Natural killer cell (primary cell): ENCODE measurements around the gene TMX4. TPM values are rescaled to one million over a fixed set of nuclear protein-coding genes. Genes with fewer than 3 reads are reported as not detected.

Experiments
- ATAC-seq, 3 donors: fragments of 150-1000 bp in 2 of 3; fragments of 200-7000 bp in 1 of 3; cut with Tn5 transposase; 1 replicate in 1 of 3; 2 replicates in 2 of 3; pipeline ENCODE4 v1.10.0; 2021; ENCODE audit warnings: mild to moderate bottlenecking in 2 of 3, moderate library complexity in 2 of 3
- DNase-seq, 2 donors: peaks; one replicate each; pipeline versions ENCODE4 v3.0.0 to v3.0.0-alpha.2; 2013 to 2021; ENCODE audit warnings: mixed read lengths in 1 of 2
- H3K27ac ChIP-seq: one replicate; pipeline ENCODE4 v1.5.1; 2013; ENCODE audit warnings: mild to moderate bottlenecking, low read length
- H3K27me3 ChIP-seq: one replicate; pipeline ENCODE4 v1.6.1; 2013; ENCODE audit warnings: low read length; ENCODE audit not compliant: control insufficient read depth, insufficient read depth
- H3K36me3 ChIP-seq: one replicate; pipeline ENCODE4 v1.6.1; 2013; ENCODE audit warnings: low read length; ENCODE audit not compliant: control insufficient read depth, insufficient read depth
- H3K4me1 ChIP-seq: one replicate; pipeline ENCODE4 v1.6.1; 2013; ENCODE audit warnings: low read length; ENCODE audit not compliant: control insufficient read depth, insufficient read depth
- H3K4me3 ChIP-seq: one replicate; pipeline ENCODE4 v1.5.1; 2013; ENCODE audit warnings: low read length
- H3K9me3 ChIP-seq: one replicate; pipeline ENCODE4 v1.6.1; 2013; ENCODE audit warnings: low read length; ENCODE audit not compliant: control insufficient read depth, insufficient read depth
- H3K27ac Mint-ChIP-seq, 2 donors: one replicate each; pipeline ENCODE4 v1.8.0; 2022; ENCODE audit warnings: mild to moderate bottlenecking in 2 of 2, mixed read lengths in 2 of 2, moderate library complexity in 1 of 2
- H3K27me3 Mint-ChIP-seq, 2 donors: one replicate each; pipeline ENCODE4 v1.8.0; 2022; ENCODE audit warnings: low read depth in 2 of 2, mixed read lengths in 2 of 2
- H3K36me3 Mint-ChIP-seq: one replicate; pipeline ENCODE4 v1.8.0; 2022; ENCODE audit warnings: mixed read lengths
- H3K4me1 Mint-ChIP-seq, 2 donors: one replicate each; pipeline ENCODE4 v1.8.0; 2022; ENCODE audit warnings: mixed read lengths in 2 of 2
- H3K4me3 Mint-ChIP-seq: one replicate; pipeline ENCODE4 v1.8.0; 2022; ENCODE audit warnings: mild to moderate bottlenecking, moderate library complexity, mixed read lengths
- H3K9me3 Mint-ChIP-seq, 2 donors: one replicate each; pipeline ENCODE4 v1.8.0; 2022; ENCODE audit warnings: mixed read lengths in 2 of 2
- CTCF ChIP-seq: fragments of 200-600 bp; IDR thresholded peaks from one replicate; pipeline ENCODE4 v1.8.0; 2022; ENCODE audit warnings: antibody characterized with exemption
- WGBS: methylation state at CpG from one replicate; pipeline ENCODE4 v1.1.7; 2013; ENCODE audit warnings: missing lambda C conversion rate; ENCODE audit not compliant: insufficient coverage; 5-methylcytosine and 5-hydroxymethylcytosine counted together
- intact Hi-C: fragments of 100-400 bp; cut with micrococcal nuclease; formaldehyde crosslinking; loops from one replicate; pipeline ENCODE4 v1.14.2; 2022
- total RNA-seq, 4 donors: library from RNA; stranded (reverse); fragments of 120-200 nt in 1 of 4; gene quantifications; one replicate each; pipeline versions ENCODE4 v1.2.3 to v1.2.4, GENCODE V29; 2013 to 2022

The TMX4 gene
- total RNA-seq, 3 donors from 2014 or later (not counting 1 experiment from before 2014, with no cell fraction given): 94.4 to 97.9 (median 94.5) TPM

GRCh38 chr20:8002056-8002455 lies 17.5 kb downstream of the TMX4 start:
- Mint-ChIP-seq H3K4me1 (peaks cover 25 to 29% of the 10 kb centered on the region in 2 donors), H3K27ac (no peak overlapping the region), H3K27me3 (no peaks in the 10 kb centered on the region), H3K4me3 (no peak overlapping the region), H3K9me3 (no peaks in the 10 kb centered on the region), H3K36me3 (peaks cover 12% of the 10 kb centered on the region)
- ATAC-seq (no peak), DNase-seq (no peak)
- H3K36me3 ChIP-seq: peaks cover 54% of the 10 kb centered on the region
- no peaks in the 10 kb centered on the region for H3K9me3 ChIP-seq
- TF ChIP-seq CTCF: no peak
- no peaks in the 10 kb centered on the region for H3K27me3 ChIP-seq
- no peak overlapping the region for H3K27ac ChIP-seq
- H3K4me1 ChIP-seq: no peaks in the 10 kb centered on the region
- no CpG with 5 or more reads among the region's 1 CpG for WGBS
- intact Hi-C loops: no loop called here
- no peak overlapping the region for H3K4me3 ChIP-seq

- no peaks in the 10 kb centered on the region for H3K9me3 ChIP-seq
- DNase-seq: no peak
- H3K36me3 Mint-ChIP-seq: peaks cover 12% of the 10 kb centered on the region
- no peaks in the 10 kb centered on the region for H3K4me1 ChIP-seq
- no peak for TF ChIP-seq CTCF
- no peak overlapping the region for H3K4me3 Mint-ChIP-seq
- no peak for ATAC-seq
- H3K36me3 ChIP-seq: peaks cover 61% of the 10 kb centered on the region
- no peaks in the 10 kb centered on the region for H3K9me3 Mint-ChIP-seq
- intact Hi-C loops: no loop called here
- peaks cover 24 to 25% of the 10 kb centered on the region in 2 donors for H3K4me1 Mint-ChIP-seq
- H3K27me3 ChIP-seq: no peaks in the 10 kb centered on the region
- H3K4me3 ChIP-seq: no peak overlapping the region
- no peak overlapping the region for H3K27ac ChIP-seq
- H3K27me3 Mint-ChIP-seq: no peaks in the 10 kb centered on the region
- H3K27ac Mint-ChIP-seq: peak overlapping the region in 1 of 2 donors; percentile 3
Measured at GRCh38 chr20:8000796-8001195, 18.8 kb downstream of the TMX4 start.

GRCh38 chr20:7996898-7997297 lies 22.7 kb downstream of the TMX4 start:
- intact Hi-C loops: no loop called here
- Histone ChIP-seq H3K36me3 (peaks cover 82% of the 10 kb centered on the region), H3K4me1 (no peaks in the 10 kb centered on the region), H3K27me3 (no peaks in the 10 kb centered on the region), H3K4me3 (no peak overlapping the region), H3K9me3 (no peaks in the 10 kb centered on the region), H3K27ac (no peak overlapping the region)
- no peak overlapping the region for H3K4me3 Mint-ChIP-seq
- H3K27me3 Mint-ChIP-seq: no peaks in the 10 kb centered on the region
- DNase-seq (no peak), ATAC-seq (no peak)
- TF ChIP-seq CTCF: no peak
- no peak overlapping the region for H3K27ac Mint-ChIP-seq
- peaks cover 2 to 10% of the 10 kb centered on the region in 2 donors for H3K9me3 Mint-ChIP-seq
- peaks cover 33% of the 10 kb centered on the region for H3K36me3 Mint-ChIP-seq
- over 99% methylated on average over 3 of the region's 3 CpGs for WGBS
- H3K4me1 Mint-ChIP-seq: peaks cover 11 to 12% of the 10 kb centered on the region in 2 donors

- no CpG with 5 or more reads among the region's 1 CpG for WGBS
- Mint-ChIP-seq H3K27ac (no peak overlapping the region), H3K4me1 (no peaks in the 10 kb centered on the region), H3K27me3 (no peaks in the 10 kb centered on the region), H3K36me3 (peaks cover 21% of the 10 kb centered on the region), H3K9me3 (peaks cover 2 to 10% of the 10 kb centered on the region in 2 donors), H3K4me3 (no peak overlapping the region)
- Histone ChIP-seq H3K27me3 (no peaks in the 10 kb centered on the region), H3K4me3 (no peak overlapping the region), H3K4me1 (no peaks in the 10 kb centered on the region), H3K9me3 (no peaks in the 10 kb centered on the region), H3K36me3 (peaks cover 76% of the 10 kb centered on the region), H3K27ac (no peak overlapping the region)
- TF ChIP-seq CTCF: no peak
- ATAC-seq: no peak
- DNase-seq: no peak
- intact Hi-C loops: no loop called here
Measured at GRCh38 chr20:7994809-7995208, 24.8 kb downstream of the TMX4 start.
